ENCODE results near the gene PTPRT.

The PTPRT gene

GRCh38 chr20:43016257-43016656 lies 173.4 kb downstream of the PTPRT start:
- DNase-seq = no peak

DNA sequence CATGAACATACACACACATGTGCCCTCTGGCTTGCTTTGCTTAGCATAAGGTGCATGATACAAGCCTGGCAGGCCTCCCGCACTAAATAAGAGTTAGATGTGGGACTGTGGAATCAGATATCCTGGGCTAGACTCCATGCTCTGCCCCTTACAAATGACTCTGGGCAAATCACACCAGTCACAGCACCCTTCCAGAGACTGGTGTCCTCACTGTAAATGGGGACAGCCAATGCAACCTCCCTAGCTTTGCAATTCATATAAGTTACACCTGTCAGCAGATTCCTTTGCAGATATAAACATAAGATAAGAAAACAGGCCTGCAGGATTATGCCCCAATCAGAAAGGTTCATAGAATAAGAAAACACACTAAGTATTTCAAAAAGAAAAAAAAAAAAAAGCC lies 174.1 kb downstream of the PTPRT start:
- no peak for DNase-seq

DNA sequence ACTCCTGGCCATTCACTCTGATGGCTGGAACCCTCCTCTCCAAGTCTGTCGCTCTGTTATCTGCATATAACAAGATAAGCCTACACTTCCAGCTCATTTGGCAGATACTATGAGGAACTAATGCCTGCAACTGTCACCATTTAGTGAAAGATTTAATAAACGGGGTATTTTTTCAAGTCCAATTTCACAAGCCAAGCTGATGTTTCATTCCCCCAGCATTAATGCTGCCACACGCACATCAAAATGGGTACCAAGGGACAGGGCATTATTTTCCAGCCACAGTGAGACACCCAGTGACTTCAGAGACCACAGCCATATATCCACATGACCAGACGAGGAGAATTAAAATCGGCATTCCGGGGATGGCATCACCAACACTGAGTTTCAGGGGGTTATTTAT lies 175.5 kb downstream of the PTPRT start:
- no peak for DNase-seq

GRCh38 chr20:43011491-43011890 lies 178.2 kb downstream of the PTPRT start:
- no peak for DNase-seq

GRCh38 chr20:43009532-43009931 lies 180.2 kb downstream of the PTPRT start:
- no peak for DNase-seq

DNA sequence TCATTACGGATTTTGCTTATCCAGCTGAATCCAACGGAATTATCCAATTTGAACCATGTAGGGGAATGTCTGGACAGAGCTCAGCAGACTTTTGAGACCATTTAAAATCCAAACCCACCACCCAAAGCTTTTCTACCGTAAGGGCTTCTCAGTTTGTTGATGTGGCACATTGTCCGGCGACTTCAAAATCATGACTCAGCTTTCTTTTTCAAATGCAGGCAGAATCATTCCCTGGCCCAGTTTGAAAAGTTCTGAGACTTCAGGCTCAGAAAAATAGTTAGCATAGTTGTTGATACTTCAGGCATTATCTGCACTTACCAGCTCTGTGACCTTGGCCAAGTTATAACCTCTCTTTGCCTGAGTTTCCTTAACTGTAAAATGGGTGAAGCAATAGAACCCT lies 182.2 kb downstream of the PTPRT start:
- DNase-seq = no peak

DNA sequence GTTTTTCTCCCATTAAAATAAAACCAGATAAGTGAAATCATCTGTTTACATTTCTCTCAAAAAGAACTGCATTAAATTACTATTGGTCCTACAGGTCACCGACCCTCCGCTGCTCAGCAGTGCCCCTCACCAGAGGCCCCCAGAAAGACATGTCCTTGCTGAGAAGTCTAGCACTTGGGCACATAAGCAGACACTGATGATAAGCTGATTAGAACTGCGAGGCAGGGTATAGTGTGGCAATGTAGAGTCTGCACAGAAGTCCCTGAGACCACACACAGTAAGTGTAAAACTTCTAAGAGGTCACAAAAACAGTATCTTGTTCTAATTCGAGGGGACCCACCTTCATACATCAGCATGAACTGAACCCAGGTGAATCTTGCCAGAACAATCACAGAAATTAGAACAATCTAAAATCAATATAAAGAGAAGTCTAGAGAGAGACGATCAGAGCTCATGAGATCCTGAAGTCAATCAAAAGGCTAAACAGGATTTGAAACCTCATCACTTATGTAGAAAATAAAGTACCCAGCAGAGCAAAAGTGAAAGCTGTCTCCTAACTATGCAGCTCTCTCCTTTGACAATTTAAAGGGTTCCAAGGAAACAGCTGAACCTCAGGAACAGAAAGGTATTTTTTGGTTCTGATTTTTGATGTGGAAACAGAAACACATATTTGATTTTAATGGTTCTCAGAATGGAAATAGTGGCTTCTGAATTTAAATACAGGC lies 182.9 kb downstream of the PTPRT start:
- DNase-seq = no peak

- DNase-seq = no peak
Measured at GRCh38 chr20:43003318-43003944, 186.3 kb downstream of the PTPRT start.

GRCh38 chr20:42996141-42996540 lies 193.6 kb downstream of the PTPRT start:
- no peak for DNase-seq

DNA sequence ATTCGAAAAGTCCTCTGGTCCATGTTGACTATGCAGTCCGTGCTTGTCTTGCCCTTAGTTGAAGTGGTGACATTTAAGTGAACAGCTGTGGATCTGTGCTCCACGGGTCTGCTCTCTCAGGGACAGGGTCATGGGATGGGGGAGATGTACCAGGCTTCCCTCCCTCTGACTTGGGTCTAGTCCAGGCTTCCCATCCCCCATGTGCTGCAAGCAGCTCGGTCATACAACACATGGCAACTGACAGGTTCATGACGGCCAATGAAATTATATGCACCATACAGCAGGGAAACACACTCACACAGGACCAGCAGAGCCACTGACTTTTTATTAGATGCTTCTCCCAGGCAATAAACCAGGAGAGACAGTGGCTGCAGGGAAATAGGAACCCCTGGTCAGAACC lies 201.4 kb downstream of the PTPRT start:
- DNase-seq = no peak

DNA sequence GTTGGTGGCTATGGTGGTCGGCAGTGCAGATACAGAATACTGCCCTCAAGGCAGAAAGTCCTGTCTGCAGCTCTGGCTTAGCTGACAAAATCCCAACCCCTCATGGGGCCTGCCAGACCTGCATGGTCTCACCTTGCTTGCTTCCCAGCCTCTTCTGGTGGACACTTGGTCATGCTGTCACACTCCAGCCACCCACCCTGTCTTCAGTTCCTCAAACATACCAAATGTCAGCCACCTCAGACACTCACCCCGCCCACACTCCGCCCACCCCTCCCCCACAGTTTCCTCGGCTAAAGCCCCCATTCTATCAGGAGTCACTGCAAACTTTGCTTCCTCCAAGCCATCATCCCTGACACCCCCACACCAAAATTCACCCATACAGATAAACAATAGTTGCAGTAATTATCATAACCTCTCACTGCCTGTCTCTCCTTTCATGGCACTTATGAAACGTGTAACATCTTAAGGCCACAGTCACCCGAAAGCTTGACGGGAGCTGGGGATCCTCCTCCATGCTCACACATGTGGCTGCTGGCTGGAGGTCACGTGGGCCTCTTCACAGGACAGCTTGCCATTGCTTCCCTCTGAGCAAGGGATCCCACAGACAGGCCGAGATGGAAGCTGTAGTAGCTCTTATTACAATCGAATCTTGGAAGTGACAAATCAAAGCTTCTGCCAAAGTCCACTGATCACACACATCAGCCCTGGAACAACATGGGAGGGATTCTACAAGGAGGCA lies 202.2 kb downstream of the PTPRT start:
- no peak for DNase-seq

GRCh38 chr20:42986143-42986773 lies 203.4 kb downstream of the PTPRT start:
- no peak for DNase-seq

GRCh38 chr20:42985628-42986027 lies 204.1 kb downstream of the PTPRT start:
- no peak for DNase-seq

- DNase-seq = no peak
Measured at GRCh38 chr20:42982218-42982617, 207.5 kb downstream of the PTPRT start.

GRCh38 chr20:42981253-42981652 lies 208.5 kb downstream of the PTPRT start:
- DNase-seq = no peak

DNA sequence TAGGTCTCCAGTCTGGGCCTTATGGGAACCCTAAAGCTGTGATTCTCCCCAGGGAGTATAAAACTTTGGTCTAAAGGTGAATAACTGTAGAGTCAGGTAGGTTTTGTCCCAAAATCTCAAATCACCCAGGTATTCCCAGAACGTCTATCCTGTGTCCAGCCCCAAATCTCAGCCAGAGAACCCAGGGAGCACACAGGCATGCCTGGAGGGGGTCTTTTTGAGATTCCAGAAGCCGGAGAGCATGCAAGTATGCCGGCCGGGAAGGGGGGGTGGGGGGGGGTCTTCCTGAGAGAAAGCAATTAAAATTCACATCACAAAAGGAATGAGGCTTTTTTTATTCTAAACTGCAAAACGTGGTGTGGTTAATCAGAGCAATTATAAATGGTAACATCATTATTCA lies 210.0 kb downstream of the PTPRT start:
- no peak for DNase-seq

DNA sequence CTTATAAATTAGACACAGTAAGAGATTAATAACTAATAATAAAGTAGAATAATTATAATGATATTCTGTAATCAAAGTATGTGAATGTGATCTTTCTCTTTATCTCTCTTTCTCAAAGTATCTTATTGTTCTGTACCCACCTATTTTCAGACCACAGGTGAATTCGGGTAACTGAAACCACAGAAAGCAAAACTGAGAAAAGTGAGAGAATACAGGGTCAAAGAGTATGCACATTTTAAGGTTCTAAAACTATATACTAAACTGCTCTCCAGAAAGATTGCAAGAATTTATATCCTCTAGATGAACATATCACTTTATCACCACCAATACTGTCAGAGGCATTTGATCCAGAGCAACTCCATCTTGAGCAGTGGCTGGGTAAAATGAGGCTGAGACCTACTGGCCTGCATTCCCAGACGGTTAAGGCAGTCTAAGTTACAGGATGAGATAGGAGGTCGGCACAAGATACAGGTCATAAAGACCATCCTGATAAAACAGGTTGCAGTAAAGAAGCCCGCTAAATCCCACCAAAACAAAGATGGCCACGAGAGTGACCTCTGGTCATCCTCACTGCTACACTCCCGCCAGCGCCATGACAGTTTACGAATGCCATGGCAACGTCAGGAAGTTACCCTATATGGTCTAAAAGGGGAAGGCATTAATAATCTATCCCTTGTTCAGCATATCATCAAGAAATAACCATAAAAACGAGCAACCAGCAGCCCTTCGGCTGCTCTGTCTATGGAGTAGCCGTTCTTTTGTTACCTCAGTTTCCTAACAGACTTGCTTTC lies 211.3 kb downstream of the PTPRT start:
- DNase-seq = no peak

DNA sequence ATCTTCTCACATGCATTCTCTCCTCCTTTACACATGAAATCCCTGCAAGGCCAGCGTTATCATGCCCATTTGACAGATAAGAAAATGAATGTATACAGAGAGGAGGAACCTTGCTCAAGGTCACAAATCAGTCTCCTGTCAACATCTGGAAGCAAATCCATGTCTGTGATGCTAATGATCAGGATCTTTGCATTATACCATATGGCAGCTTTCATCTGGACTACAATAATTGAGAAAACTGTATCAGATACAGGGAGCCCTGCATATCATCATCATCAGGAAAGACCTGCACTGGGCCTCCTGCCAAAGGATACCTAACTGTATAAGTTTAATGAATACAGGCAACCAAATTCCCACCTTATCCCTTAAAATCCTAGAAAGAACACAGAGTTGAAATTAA lies 213.7 kb downstream of the PTPRT start:
- no peak for DNase-seq

GRCh38 chr20:42974347-42974746 lies 215.4 kb downstream of the PTPRT start:
- DNase-seq = no peak

GRCh38 chr20:42972591-42972990 lies 217.1 kb downstream of the PTPRT start:
- DNase-seq = no peak

- DNase-seq = no peak
Measured at GRCh38 chr20:42968746-42969145, 221.0 kb downstream of the PTPRT start.

- DNase-seq = no peak
Measured at GRCh38 chr20:42963796-42964195, 225.9 kb downstream of the PTPRT start.

- no peak for DNase-seq
Measured at GRCh38 chr20:42961771-42962170, 227.9 kb downstream of the PTPRT start.
